ENCODE measurements around the gene INPP5D.

DNA sequence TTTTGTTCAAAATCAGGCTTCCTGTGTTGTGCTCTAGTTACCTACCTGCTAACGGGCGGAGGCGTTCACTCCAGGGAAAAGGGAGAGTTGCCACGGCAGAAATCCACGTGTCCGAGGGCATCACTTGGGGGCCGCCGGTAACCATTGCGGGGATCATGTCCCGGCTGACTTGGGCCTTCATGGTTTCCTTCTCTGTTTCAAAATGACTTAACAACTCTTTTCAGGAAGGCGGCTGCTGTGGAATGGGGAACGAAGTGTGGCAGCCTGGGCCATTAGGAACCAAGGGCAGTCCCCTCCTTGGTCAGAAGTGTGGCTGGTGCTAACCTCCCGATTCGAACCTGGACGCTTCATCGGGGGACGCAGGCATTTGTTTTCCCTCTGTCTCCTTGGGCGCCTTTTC is 56.8 kb downstream of the INPP5D start:
- TF ChIP-seq CHD2 (IDR thresholded peaks at IDR 0.05; ENCODE audit: low read length), result no peak
- TF ChIP-seq POLR2A (IDR thresholded peaks at IDR 0.05; ENCODE audit: control extremely low read depth in 1 of 2, low read depth in 2 of 2, low read length in 2 of 2), result no peak
- no peak for TF ChIP-seq PHF8 (conservative IDR thresholded peaks at IDR 0.05; ENCODE audit: low read depth, low read length)
- TF ChIP-seq, protein P1, sequence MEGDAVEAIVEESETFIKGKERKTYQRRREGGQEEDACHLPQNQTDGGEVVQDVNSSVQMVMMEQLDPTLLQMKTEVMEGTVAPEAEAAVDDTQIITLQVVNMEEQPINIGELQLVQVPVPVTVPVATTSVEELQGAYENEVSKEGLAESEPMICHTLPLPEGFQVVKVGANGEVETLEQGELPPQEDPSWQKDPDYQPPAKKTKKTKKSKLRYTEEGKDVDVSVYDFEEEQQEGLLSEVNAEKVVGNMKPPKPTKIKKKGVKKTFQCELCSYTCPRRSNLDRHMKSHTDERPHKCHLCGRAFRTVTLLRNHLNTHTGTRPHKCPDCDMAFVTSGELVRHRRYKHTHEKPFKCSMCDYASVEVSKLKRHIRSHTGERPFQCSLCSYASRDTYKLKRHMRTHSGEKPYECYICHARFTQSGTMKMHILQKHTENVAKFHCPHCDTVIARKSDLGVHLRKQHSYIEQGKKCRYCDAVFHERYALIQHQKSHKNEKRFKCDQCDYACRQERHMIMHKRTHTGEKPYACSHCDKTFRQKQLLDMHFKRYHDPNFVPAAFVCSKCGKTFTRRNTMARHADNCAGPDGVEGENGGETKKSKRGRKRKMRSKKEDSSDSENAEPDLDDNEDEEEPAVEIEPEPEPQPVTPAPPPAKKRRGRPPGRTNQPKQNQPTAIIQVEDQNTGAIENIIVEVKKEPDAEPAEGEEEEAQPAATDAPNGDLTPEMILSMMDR (IDR thresholded peaks at IDR 0.05; ENCODE audit: control extremely low read depth in 1 of 3, insufficient read depth in 1 of 3, low read depth in 1 of 3, low read length in 3 of 3), result no peak
- TF ChIP-seq, protein P2, sequence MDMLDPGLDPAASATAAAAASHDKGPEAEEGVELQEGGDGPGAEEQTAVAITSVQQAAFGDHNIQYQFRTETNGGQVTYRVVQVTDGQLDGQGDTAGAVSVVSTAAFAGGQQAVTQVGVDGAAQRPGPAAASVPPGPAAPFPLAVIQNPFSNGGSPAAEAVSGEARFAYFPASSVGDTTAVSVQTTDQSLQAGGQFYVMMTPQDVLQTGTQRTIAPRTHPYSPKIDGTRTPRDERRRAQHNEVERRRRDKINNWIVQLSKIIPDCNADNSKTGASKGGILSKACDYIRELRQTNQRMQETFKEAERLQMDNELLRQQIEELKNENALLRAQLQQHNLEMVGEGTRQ (IDR thresholded peaks at IDR 0.05; ENCODE audit: low read length), result no peak
- TF ChIP-seq YY1 (IDR thresholded peaks at IDR 0.05; ENCODE audit: low read depth, low read length), result no peak

Data from H1 (cell line).